ENCODE results near the gene FBXW10.
"Not testable (repeated sequence)": the region's sequence is repeated elsewhere in the genome, so short reads cannot be mapped to it uniquely, and the experiment has no call there.

Gene FBXW10

DNA sequence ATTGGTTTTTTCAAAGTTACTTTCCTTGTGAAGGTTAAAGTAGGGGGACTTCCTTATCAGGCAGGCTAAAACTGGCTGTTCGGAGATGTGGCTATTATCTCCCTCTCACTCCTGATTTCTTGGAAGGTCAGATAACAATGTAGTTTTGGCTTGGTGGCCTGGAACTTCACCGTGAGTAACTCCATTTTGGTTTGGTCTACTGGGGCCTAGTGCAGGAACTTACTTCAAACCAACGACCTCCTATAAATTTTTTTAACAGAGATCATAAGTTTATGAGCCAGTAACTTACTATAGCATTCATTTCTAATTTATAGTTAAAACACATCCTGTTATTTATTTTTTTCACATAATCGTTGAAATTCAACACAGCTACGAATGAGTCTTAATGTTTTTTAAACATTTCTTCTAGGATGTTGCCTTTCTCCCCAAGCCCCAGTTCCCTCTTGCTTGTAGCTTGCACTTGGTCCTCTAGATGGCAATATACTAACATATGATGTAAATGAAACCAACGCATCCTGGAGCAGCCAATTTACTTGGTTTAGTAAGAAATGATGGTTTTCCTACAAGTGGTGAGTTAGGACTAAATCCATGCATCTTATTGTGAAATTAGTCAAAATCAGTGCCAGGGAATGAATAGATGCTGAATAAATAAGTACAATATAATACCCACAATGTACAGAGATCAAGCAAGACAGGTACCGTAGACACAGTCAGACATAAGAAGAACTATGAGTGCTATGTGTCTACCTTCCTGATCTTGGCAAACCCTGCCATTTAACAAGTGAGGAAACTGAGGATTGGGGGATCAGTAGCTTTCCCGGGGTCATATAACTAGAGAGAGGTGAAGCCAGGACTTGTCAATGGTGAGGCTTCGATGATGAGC is 72.9 kb downstream of the FBXW10 start:
- TF ChIP-seq CTCF (IDR thresholded peaks at IDR 0.05; ENCODE audit: low read depth, low read length), result peak; percentile 46
- DNase-seq (ENCODE audit: extremely low read depth, low read depth), result peak; percentile 65

DNA sequence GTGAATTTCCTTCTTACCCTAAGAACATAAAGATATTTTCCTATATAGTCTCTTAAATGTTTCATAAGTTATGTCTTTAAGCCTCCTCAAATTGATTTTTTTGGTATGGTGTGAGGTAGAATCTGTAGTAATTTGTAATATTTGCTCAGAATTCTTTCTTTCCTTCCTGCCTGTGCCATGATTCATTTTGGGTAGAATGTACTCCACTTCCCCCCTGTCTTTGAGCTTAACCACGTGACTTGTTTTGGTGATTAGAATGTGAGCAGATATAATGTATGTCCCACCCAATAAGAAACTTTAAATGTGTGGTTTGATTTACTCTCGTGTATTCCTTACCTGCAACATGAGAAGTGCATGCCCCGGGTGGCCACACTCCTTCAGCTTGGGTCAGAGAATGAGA is 77.6 kb downstream of the FBXW10 start:
- DNase-seq (ENCODE audit: extremely low read depth, low read depth), result not testable (repeated sequence)

DNA sequence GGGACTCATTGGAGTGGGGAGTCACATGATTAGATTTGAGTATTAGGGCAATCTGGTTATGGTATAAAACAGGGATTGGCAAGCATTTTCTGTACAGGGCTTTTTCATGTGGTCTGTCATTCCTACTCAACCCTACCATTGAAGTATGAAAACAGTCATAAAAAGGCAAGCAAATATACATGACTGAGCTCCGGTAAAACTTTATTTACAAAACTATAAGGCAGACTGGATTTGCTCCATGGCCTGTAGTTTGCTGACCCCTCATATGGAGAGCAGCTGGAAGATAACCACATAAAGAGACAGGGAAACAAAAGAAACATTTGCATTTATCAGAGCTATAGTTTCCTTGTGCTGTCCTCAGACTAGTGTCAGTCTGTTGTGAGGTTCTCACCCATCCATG is 83.8 kb downstream of the FBXW10 start:
- DNase-seq (ENCODE audit: extremely low read depth, low read depth), result not testable (repeated sequence)
